Psoas muscle (tissue), 8 donors: Measurements from ENCODE around the gene KLHL29. TPM values are rescaled to one million over a fixed set of nuclear protein-coding genes. Genes with fewer than 3 reads are reported as not detected.

Experiments
- ATAC-seq, 4 donors: fragments of 200-7000 bp; cut with Tn5 transposase; one replicate each; pipeline ENCODE4 v1.9.1; 2020; ENCODE audit warnings: moderate library complexity in 3 of 4, mild to moderate bottlenecking in 2 of 4
- DNase-seq, 2 donors: peaks; one replicate each; pipeline ENCODE4 v3.0.0-alpha.2; 2020
- H3K27ac ChIP-seq: fragments of 200-600 bp; one replicate; pipeline ENCODE4 v1.8.0; 2022
- H3K27me3 ChIP-seq, 3 donors: fragments of 200-600 bp in 1 of 3; one replicate each; pipeline versions ENCODE4 v1.6.1 to v1.8.0; 2013 to 2022; ENCODE audit warnings: low read length in 2 of 3, mild to moderate bottlenecking in 2 of 3, moderate library complexity in 1 of 3; ENCODE audit not compliant: insufficient read depth in 3 of 3
- H3K36me3 ChIP-seq, 2 donors: fragments of 200-600 bp in 1 of 2; one replicate each; pipeline versions ENCODE4 v1.6.1 to v1.8.0; 2013 to 2022; ENCODE audit warnings: low read depth in 1 of 2, mild to moderate bottlenecking in 1 of 2, moderate library complexity in 1 of 2; ENCODE audit not compliant: insufficient read depth in 1 of 2
- H3K4me1 ChIP-seq: fragments of 200-600 bp; one replicate; pipeline ENCODE4 v1.8.0; 2022
- H3K4me3 ChIP-seq: fragments of 200-600 bp; one replicate; pipeline ENCODE4 v1.8.0; 2022; ENCODE audit warnings: mild to moderate bottlenecking
- H3K9me3 ChIP-seq: fragments of 200-600 bp; one replicate; pipeline ENCODE4 v1.8.0; 2022
- WGBS, 3 donors: extraction: QIAGEN DNeasy Blood & Tissue Kit; methylation state at CpG; one replicate each; pipeline versions ENCODE4 v1.1.6 to v1.1.7; 2013; 5-methylcytosine and 5-hydroxymethylcytosine counted together
- intact Hi-C, 2 donors: fragments of 100-400 bp; cut with DNase I; formaldehyde crosslinking; loops; one replicate each; pipeline versions ENCODE4 v1.11.0 to v1.14.2; 2022
- polyA plus RNA-seq, 3 donors: library from polyadenylated mRNA; stranded (reverse); fragments of 200-250 nt; gene quantifications; one replicate each; pipeline ENCODE4 v1.2.3, GENCODE V29; 2013
- total RNA-seq, 4 donors: library from RNA; stranded (reverse); fragmentation: NEBNext Ultra II Directional in 2 of 4; extraction: Animal tissue kit (Norgen Biotek cat#: 25700) in 2 of 4; gene quantifications; one replicate each; pipeline versions ENCODE4 v1.2.1 to v1.2.4, GENCODE V29; 2021 to 2023
- TF ChIP-seq, protein P1 (sequence below): fragments of 200-600 bp; IDR thresholded peaks from one replicate; pipeline ENCODE4 v1.8.0; 2022; ENCODE audit warnings: antibody characterized with exemption
- donor health status: healthy with polysubstance abuse.
- donor health status: DM: no; HTN: no; CAD: no; lungs with moderate emphysema.
- donor health status: Bipolar disorder and iron deficiency.
- donor health status: healthy.
- donor health status: DM: yes; HTN: yes; CAD: no.
- donor health status: DM: no; HTN: no; CAD: no.
- donor health status: DM: no; HTN: no; CAD: no.
- donor health status: DM: yes; HTN: yes; CAD: no.

KLHL29 gene
- total and polyA plus RNA-seq, 7 donors, result 4.4 to 14.1 (median 6.8) TPM

DNA sequence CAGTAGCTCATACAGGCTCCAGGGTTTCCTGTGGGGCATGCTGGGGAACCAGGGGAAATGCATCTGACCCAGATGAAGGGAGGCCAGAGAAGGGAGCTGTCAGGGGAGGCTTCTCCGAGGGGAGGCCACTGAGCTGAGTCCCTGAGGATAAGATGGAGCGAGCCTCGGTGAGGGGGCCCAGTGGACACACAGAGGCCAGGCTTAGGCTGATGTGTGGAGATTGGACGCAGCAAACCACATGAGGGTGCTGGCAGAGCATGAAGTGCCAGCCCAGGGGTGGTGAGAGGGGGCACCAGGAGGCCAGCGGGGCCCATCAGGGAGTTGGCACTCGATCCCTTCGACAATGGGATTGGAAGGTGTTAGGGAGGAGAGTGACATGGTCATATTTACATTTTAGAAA lies 235.0 kb downstream of the KLHL29 start:
- intact Hi-C loops, result no loop called here
- no peaks in the 10 kb centered on the region for H3K27me3 ChIP-seq
- peaks cover 8% of the 10 kb centered on the region for H3K9me3 ChIP-seq
- DNase-seq (no peak), ATAC-seq (no peak)
- TF ChIP-seq, protein P1, sequence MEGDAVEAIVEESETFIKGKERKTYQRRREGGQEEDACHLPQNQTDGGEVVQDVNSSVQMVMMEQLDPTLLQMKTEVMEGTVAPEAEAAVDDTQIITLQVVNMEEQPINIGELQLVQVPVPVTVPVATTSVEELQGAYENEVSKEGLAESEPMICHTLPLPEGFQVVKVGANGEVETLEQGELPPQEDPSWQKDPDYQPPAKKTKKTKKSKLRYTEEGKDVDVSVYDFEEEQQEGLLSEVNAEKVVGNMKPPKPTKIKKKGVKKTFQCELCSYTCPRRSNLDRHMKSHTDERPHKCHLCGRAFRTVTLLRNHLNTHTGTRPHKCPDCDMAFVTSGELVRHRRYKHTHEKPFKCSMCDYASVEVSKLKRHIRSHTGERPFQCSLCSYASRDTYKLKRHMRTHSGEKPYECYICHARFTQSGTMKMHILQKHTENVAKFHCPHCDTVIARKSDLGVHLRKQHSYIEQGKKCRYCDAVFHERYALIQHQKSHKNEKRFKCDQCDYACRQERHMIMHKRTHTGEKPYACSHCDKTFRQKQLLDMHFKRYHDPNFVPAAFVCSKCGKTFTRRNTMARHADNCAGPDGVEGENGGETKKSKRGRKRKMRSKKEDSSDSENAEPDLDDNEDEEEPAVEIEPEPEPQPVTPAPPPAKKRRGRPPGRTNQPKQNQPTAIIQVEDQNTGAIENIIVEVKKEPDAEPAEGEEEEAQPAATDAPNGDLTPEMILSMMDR, result no peak
- H3K4me3 ChIP-seq, result no peak overlapping the region
- no peaks in the 10 kb centered on the region for H3K36me3 ChIP-seq
- H3K4me1 ChIP-seq, result peaks cover 13% of the 10 kb centered on the region
- WGBS, 3 donors, result 92 to 97% (median 94%) methylated on average over 7 of the region's 7 CpGs
- no peak overlapping the region for H3K27ac ChIP-seq

DNA sequence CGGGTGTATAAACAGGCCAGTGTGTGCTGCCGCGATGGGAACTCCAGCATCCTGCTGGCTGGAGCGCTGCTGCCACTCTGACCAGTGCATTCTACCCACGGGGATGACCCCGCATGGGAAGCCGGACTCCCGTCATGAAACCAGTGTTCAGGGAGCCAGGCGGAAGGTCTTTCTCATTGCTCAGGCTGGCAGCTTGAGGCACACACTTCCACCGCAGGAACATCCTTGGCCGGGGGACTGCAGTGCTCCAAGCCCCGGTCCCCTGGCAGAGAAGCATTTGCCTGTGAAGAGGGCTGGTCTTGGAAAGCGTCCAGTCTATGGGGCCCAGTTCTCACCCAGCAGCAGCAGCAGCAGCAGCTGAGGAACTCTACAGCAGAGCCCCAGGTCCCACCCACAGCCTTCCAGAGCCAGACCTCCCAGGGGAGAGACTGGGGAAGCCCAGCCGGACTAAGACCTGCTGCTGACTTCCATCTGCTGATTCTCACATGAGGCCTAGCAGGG lies 235.9 kb downstream of the KLHL29 start:
- no peak for DNase-seq
- Histone ChIP-seq H3K4me1 (peaks cover 13% of the 10 kb centered on the region), H3K9me3 (peaks cover 8% of the 10 kb centered on the region), H3K27me3 (no peaks in the 10 kb centered on the region), H3K36me3 (no peaks in the 10 kb centered on the region), H3K27ac (no peak overlapping the region), H3K4me3 (no peak overlapping the region)
- 53 to 64% (median 58%) methylated on average over 14 of the region's 14 CpGs for WGBS, 3 donors
- TF ChIP-seq, protein P1, result no peak
- ATAC-seq, result no peak
- intact Hi-C loops, result no loop called here

- intact Hi-C loops, result no loop called here
- no peaks in the 10 kb centered on the region for H3K36me3 ChIP-seq
- peaks cover 8% of the 10 kb centered on the region for H3K9me3 ChIP-seq
- peaks cover 10% of the 10 kb centered on the region for H3K4me1 ChIP-seq
- H3K27ac ChIP-seq, result no peak overlapping the region
- no peaks in the 10 kb centered on the region for H3K27me3 ChIP-seq
- DNase-seq (no peak), ATAC-seq (no peak)
- TF ChIP-seq, protein P1, result no peak
- 94 to 96% (median 95%) methylated on average over 5 of the region's 5 CpGs for WGBS, 3 donors
- no peak overlapping the region for H3K4me3 ChIP-seq
Observed at GRCh38 chr2:23621616-23622015, 236.6 kb downstream of the KLHL29 start.

DNA sequence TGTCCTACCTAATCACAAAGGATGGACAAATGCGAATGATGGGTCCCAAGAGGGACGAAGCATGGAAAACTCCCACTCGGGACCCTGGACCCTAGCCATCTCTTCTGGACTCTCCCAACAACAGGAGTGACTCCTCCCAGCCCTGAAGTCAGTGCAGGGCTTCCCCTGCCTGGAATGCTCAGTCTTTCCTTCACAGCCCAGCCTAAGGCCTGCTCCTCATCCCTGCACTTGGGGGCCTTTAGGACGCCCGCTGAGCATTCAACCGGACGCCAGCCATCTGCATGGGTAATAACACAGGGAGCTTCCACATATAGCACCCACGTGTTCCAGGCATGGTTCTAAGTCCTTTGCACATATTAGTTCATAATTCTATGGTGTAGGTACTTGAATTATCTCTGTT lies 237.5 kb downstream of the KLHL29 start:
- no peak overlapping the region for H3K27ac ChIP-seq
- intact Hi-C loops, result no loop called here
- H3K4me3 ChIP-seq, result no peak overlapping the region
- no peaks in the 10 kb centered on the region for H3K36me3 ChIP-seq
- TF ChIP-seq, protein P1, result no peak
- 91 to 93% (median 92%) methylated on average over 8 of the region's 8 CpGs for WGBS, 3 donors
- peaks cover 2% of the 10 kb centered on the region for H3K4me1 ChIP-seq
- H3K27me3 ChIP-seq, result no peaks in the 10 kb centered on the region
- no peak for DNase-seq
- H3K9me3 ChIP-seq, result peaks cover 8% of the 10 kb centered on the region
- no peak for ATAC-seq
